GM21576 (cell line): ENCODE data around the gene SC5D.

ENCODE experiments used
- ATAC-seq: cut with Tn5 transposase; IDR thresholded peaks from one replicate; pipeline ENCODE4 v1.9.1; 2021; ENCODE audit warnings: mild to moderate bottlenecking, moderate library complexity; ENCODE audit not compliant: unreplicated experiment

The SC5D gene

GRCh38 chr11:121352251-121352891 lies 59.8 kb downstream of the SC5D start:
- ATAC-seq, result no peak

- no peak for ATAC-seq
Observed at GRCh38 chr11:121354192-121354591, 61.6 kb downstream of the SC5D start.

GRCh38 chr11:121356357-121356756 lies 63.8 kb downstream of the SC5D start:
- ATAC-seq, result no peak
